K562 (cell line): ENCODE measurements around the gene ZBTB7A. TPM values are rescaled to one million over a fixed set of nuclear protein-coding genes. Genes with fewer than 3 reads are reported as not detected.

ENCODE experiments used
- DMBX1 ChIP-seq: fragments of 250-450 bp; sonication (Bioruptor Pico); IDR thresholded peaks from 2 replicates; pipeline ENCODE4 v1.8.0; 2022; ENCODE audit warnings: inconsistent platforms, mild to moderate bottlenecking, moderate library complexity, borderline replicate concordance
- FUS ChIP-seq: fragments of 200-400 bp; formaldehyde crosslinking; optimal IDR thresholded peaks from 2 replicates; pipeline ENCODE3; 2017; ENCODE audit warnings: low read depth, low read length
- HMGN3 ChIP-seq: IDR thresholded peaks from 2 replicates; pipeline ENCODE4 v1.6.1; 2011; ENCODE audit warnings: borderline replicate concordance, low read depth, mild to moderate bottlenecking, mixed read lengths, low read length; ENCODE audit not compliant: insufficient read length; ENCODE audit errors: extremely low read depth
- KAT7 ChIP-seq: sonication (generic); formaldehyde crosslinking; IDR thresholded peaks from 2 replicates; pipeline ENCODE4 v1.8.0; 2022; ENCODE audit warnings: missing genetic modification reagents, mild to moderate bottlenecking, borderline replicate concordance
- KLF13 ChIP-seq: fragments of 450-650 bp; IDR thresholded peaks from 2 replicates; pipeline ENCODE4 v1.6.1; 2016; ENCODE audit warnings: missing genetic modification characterization, low read depth, mild to moderate bottlenecking, missing compliant biosample characterization, moderate library complexity, borderline replicate concordance
- LARP7 ChIP-seq: fragments of 450-650 bp; IDR thresholded peaks from 2 replicates; pipeline ENCODE4 v1.6.1; 2016
- MAFF ChIP-seq: IDR thresholded peaks from 2 replicates; pipeline ENCODE4 v1.6.1; 2012; ENCODE audit warnings: low read length, improper control_type of control experiment
- NEUROD1 ChIP-seq: fragments of 150-350 bp; IDR thresholded peaks from 2 replicates; pipeline ENCODE4 v1.6.1; 2014; ENCODE audit warnings: borderline replicate concordance, low read length, low read depth; ENCODE audit not compliant: partially characterized antibody
- RFX1 ChIP-seq: fragments of 450-650 bp; IDR thresholded peaks from 2 replicates; pipeline ENCODE4 v1.6.1; 2016; ENCODE audit warnings: mild to moderate bottlenecking, moderate library complexity
- SMAD4 ChIP-seq: fragments of 250-450 bp; sonication (Bioruptor Pico); conservative IDR thresholded peaks from 2 replicates; pipeline ENCODE4 v1.8.0; 2021; ENCODE audit warnings: inconsistent platforms, mild to moderate bottlenecking, moderate library complexity
- SUPT5H ChIP-seq: fragments of 450-650 bp; IDR thresholded peaks from 2 replicates; pipeline ENCODE4 v1.6.1; 2016
- USF2 ChIP-seq: sonication (generic); formaldehyde crosslinking; IDR thresholded peaks from 2 replicates; pipeline ENCODE4 v1.5.0; 2020; ENCODE audit warnings: missing genetic modification reagents
- WHSC1 ChIP-seq: IDR thresholded peaks from one replicate; pipeline ENCODE4 v1.6.1; 2012; ENCODE audit warnings: low read length, control low read depth, inconsistent platforms
- ZFP91 ChIP-seq: sonication (generic); formaldehyde crosslinking; IDR thresholded peaks from 2 replicates; pipeline ENCODE4 v1.8.0; 2022; ENCODE audit warnings: mild to moderate bottlenecking, missing genetic modification reagents
- ZNF354B ChIP-seq: fragments of 250-450 bp; sonication (Bioruptor Pico); IDR thresholded peaks from 2 replicates; pipeline ENCODE4 v1.4.0; 2020
- ZNF639 ChIP-seq, 2 experiments: fragments of 200-800 bp in 1 of 2; sonication (Bioruptor generic) in 1 of 2; sonication (generic) in 1 of 2; formaldehyde crosslinking in 1 of 2; IDR thresholded peaks in 1 of 2; conservative IDR thresholded peaks in 1 of 2; 2 replicates each; pipeline versions ENCODE4 v1.5.0 to v1.6.1; 2016 to 2020; ENCODE audit warnings: missing compliant biosample characterization in 1 of 2, missing genetic modification characterization in 1 of 2, missing genetic modification reagents in 1 of 2
- polyA plus RNA-seq, 8 experiments: library from polyadenylated mRNA; depleted of rRNA in 4 of 8; stranded (reverse) in 5 of 8; unstranded in 3 of 8; fragments of >200 nt; fragmentation: Nextera tagmentation in 2 of 8; fragmentation: Illumina TruSeq in 1 of 8; extraction: Ambion mirVana in 2 of 8; extraction: Trizol in 1 of 8; gene quantifications; 2 replicates each; pipeline versions ENCODE4 v1.2.1 to v1.2.3, GENCODE V29; 2011 to 2014; ENCODE audit warnings: inconsistent platforms in 1 of 8, missing spikeins in 1 of 8
- total RNA-seq, 7 experiments: library from RNA; depleted of rRNA in 6 of 7; stranded (reverse); fragments of >200 nt in 6 of 7; fragmentation: Illumina TruSeq in 2 of 7; extraction: Trizol in 2 of 7; gene quantifications; 2 replicates each; pipeline versions ENCODE4 v1.2.1 to v1.2.3, GENCODE V29; 2011 to 2021; ENCODE audit warnings: low replicate concordance in 1 of 7

The ZBTB7A gene
- total and polyA plus RNA-seq, 9 of the 15 experiments (the other 6 are each of a cell fraction or from before 2014, with no cell fraction given) = 0.11 to 34.0 (median 4.6) TPM

- TF ChIP-seq ZFP91 (CRISPR knock-in tag) = peak; percentile 99
- peak; percentile 56; the same call in 1 of the 2 replicates for TF ChIP-seq KAT7
- TF ChIP-seq SUPT5H = peak; percentile 69
- TF ChIP-seq MAFF = no peak
- TF ChIP-seq FUS = peak; percentile 25
- TF ChIP-seq RFX1 = no peak
- TF ChIP-seq WHSC1 = no peak
- TF ChIP-seq NEUROD1 = peak; percentile 77
- peak in 1 of 2 experiments; percentile 38; a peak in 1 of 4 replicates for TF ChIP-seq ZNF639 (CRISPR knock-in tag; conservative IDR thresholded peaks at IDR 0.05 in 1 of 2, IDR thresholded peaks at IDR 0.05 in 1 of 2)
- peak; percentile 77; the same call in 1 of the 2 replicates for TF ChIP-seq KLF13 (tag)
- no peak for TF ChIP-seq LARP7
- TF ChIP-seq USF2 = peak; percentile 94
- peak; percentile 65; the same call in 1 of the 2 replicates for TF ChIP-seq SMAD4 (CRISPR knock-in tag)
- no peak for TF ChIP-seq ZNF354B
- TF ChIP-seq DMBX1 (CRISPR knock-in tag) = no peak; the same call in 1 of the 2 replicates
- TF ChIP-seq HMGN3 = peak; percentile 84
Observed at GRCh38 chr19:4007021-4007835, 59.5 kb downstream of the ZBTB7A start, which contains the start of gene PIAS4 (continued).
